ENCODE data around the gene JAK1.

JAK1 gene

DNA sequence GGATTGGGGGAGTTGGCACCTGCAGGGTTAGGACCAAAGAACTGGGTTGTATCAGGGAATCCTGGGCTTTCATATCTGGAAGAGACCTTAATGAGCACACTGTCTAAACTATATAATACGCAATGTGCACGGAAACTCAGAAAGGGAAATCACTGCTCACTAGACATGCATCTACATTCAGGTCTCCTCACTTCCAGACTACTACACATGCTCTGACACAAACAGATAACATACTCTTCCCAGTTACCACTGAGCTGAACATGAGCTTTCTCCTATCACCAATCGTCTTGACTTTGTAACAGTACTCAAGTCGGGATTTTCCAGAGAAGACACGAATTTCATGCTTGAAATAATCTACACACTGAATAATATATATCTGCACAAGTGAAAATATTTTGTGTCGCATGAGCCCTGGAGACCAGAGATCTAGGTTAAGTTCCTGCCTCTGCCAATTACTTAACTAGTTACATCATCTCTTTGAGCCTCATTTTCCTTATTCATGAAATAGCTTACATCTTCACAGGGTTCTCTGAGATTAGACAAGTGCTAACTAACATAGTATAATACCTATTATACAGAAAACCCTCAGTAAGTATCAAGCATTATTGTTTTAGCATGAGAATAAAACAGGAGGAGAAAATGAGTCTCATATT is 101.1 kb downstream of the JAK1 start:
- H4K8ac ChIP-seq (ENCODE audit: low read depth, low read length), result no peak overlapping the region
- no peak overlapping the region for H3K4me3 ChIP-seq (ENCODE audit: low read length)
- H3K79me1 ChIP-seq (ENCODE audit: low read length), result no peaks in the 10 kb centered on the region
- H2BK120ac ChIP-seq (ENCODE audit: low read depth, low read length), result no peak overlapping the region
- no CpG with 5 or more reads among the region's 6 CpGs for WGBS (ENCODE audit: extremely low coverage, insufficient coverage, low lambda C conversion rate)
- no peak for DNase-seq
- H3K56ac ChIP-seq (ENCODE audit: low read length), result no peak overlapping the region
- H2AK5ac ChIP-seq (ENCODE audit: low read length), result no peak overlapping the region
- H3K9ac ChIP-seq (ENCODE audit: low read length), result no peak overlapping the region
- H3K18ac ChIP-seq (ENCODE audit: low read length), result no peak overlapping the region
- no peak overlapping the region for H3K4me2 ChIP-seq (ENCODE audit: low read length)
- H3K79me2 ChIP-seq (ENCODE audit: control insufficient read depth, insufficient read depth, low read length), result no peaks in the 10 kb centered on the region
- no peaks in the 10 kb centered on the region for H3K27me3 ChIP-seq (ENCODE audit: insufficient read depth, low read length, poor library complexity)
- no peak overlapping the region for H2BK5ac ChIP-seq (ENCODE audit: low read length)
- no peaks in the 10 kb centered on the region for H3K4me1 ChIP-seq (ENCODE audit: control insufficient read depth, low read depth, low read length)
- H3K27ac ChIP-seq (ENCODE audit: low read depth, low read length), result no peak overlapping the region
- peaks cover 2% of the 10 kb centered on the region for H3K36me3 ChIP-seq (ENCODE audit: control insufficient read depth, insufficient read depth, low read length)
- no peak overlapping the region for H2BK15ac ChIP-seq (replicated peaks; ENCODE audit: low read depth)
- H3K4ac ChIP-seq (ENCODE audit: low read depth, low read length), result no peak overlapping the region
- no peak overlapping the region for H4K5ac ChIP-seq (ENCODE audit: low read length)
- H3K23ac ChIP-seq (ENCODE audit: low read length), result no peak overlapping the region

DNA sequence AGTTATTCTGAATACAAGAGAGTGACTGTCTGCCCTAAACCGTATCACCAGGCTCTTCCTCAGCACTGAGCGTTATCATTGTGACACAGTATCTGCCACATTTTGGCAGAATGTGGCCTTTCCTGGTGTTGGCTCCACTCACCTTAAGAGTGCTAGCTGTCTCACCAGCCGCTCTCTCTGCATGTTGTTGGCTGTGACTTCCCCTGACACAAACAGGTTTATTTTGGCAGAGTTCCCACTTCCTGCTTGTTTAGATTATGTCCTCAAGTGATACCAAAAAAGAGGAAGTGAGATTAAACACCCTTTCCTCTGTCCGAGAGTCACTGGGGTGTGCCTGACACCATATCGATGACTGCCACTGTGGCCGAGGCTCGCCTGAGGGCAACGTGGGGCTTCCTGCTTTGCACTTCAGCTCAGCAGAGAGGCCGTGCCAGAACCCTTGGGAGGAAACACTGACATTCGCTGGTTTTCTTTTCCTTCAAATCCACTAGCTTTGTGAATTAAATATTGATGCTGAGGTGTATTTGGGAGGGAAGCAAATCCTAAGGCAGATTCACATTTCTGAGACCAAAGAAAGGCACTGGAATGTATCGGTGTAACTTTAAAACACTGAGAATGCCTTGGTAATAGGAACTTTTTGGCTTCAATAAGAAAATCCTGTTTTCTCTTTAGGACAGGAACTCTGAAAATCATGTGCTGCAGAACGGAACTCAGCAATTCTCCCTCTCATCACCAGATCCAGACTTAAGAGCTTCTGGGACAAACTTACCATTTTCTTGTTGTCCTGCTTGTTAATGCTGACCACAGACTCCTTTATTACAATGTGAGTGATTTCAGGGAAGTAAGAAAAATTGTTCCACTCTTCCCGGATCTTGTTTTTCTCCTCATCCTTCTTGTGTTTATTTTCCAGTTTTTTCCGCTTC is 102.1 kb downstream of the JAK1 start:
- Histone ChIP-seq H3K36me3 (ENCODE audit: control insufficient read depth, insufficient read depth, low read length) (peaks cover 3% of the 10 kb centered on the region), H3K9ac (ENCODE audit: low read length) (no peak overlapping the region), H3K4me2 (ENCODE audit: low read length) (no peak overlapping the region), H3K79me1 (ENCODE audit: low read length) (no peaks in the 10 kb centered on the region), H2BK5ac (ENCODE audit: low read length) (no peak overlapping the region), H3K18ac (ENCODE audit: low read length) (no peak overlapping the region), H4K8ac (ENCODE audit: low read depth, low read length) (no peak overlapping the region), H2AK5ac (ENCODE audit: low read length) (no peak overlapping the region), H3K4ac (ENCODE audit: low read depth, low read length) (no peak overlapping the region), H3K79me2 (ENCODE audit: control insufficient read depth, insufficient read depth, low read length) (no peaks in the 10 kb centered on the region), H3K27ac (ENCODE audit: low read depth, low read length) (no peak overlapping the region), H4K5ac (ENCODE audit: low read length) (no peak overlapping the region), H3K4me3 (ENCODE audit: low read length) (no peak overlapping the region), H2BK120ac (ENCODE audit: low read depth, low read length) (no peak overlapping the region), H3K23ac (ENCODE audit: low read length) (no peak overlapping the region), H3K4me1 (ENCODE audit: control insufficient read depth, low read depth, low read length) (no peaks in the 10 kb centered on the region), H2BK15ac (replicated peaks; ENCODE audit: low read depth) (no peak overlapping the region), H3K27me3 (ENCODE audit: insufficient read depth, low read length, poor library complexity) (no peaks in the 10 kb centered on the region), H3K56ac (ENCODE audit: low read length) (no peak overlapping the region)
- peak; percentile 22 for DNase-seq
- no CpG with 5 or more reads among the region's 14 CpGs for WGBS (ENCODE audit: extremely low coverage, insufficient coverage, low lambda C conversion rate)

DNA sequence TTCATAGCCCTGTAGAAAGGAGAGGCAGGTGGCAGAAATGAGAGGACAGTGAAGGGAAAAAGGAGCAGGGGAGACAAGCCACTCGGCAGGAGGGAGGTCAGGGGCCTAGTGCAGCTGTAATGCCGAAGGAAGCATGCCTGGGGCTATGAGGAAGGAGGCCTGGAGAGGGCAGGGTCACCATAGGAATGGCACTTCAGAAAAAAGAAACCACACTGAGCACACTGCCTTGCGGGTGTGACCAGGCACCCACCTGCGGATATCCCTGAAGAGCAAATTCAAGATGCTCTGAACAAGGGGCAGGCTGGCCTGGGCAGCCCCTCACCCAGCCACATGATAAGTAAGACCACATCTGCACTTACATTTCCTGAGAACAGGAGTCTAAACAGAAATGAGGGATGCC is 104.7 kb downstream of the JAK1 start:
- no peaks in the 10 kb centered on the region for H3K79me2 ChIP-seq (ENCODE audit: control insufficient read depth, insufficient read depth, low read length)
- no peak overlapping the region for H4K5ac ChIP-seq (ENCODE audit: low read length)
- H3K4me2 ChIP-seq (ENCODE audit: low read length), result no peak overlapping the region
- no peak overlapping the region for H4K8ac ChIP-seq (ENCODE audit: low read depth, low read length)
- H2BK5ac ChIP-seq (ENCODE audit: low read length), result no peak overlapping the region
- no peak overlapping the region for H3K23ac ChIP-seq (ENCODE audit: low read length)
- no peak overlapping the region for H2BK15ac ChIP-seq (replicated peaks; ENCODE audit: low read depth)
- no peaks in the 10 kb centered on the region for H3K79me1 ChIP-seq (ENCODE audit: low read length)
- no peaks in the 10 kb centered on the region for H3K4me1 ChIP-seq (ENCODE audit: control insufficient read depth, low read depth, low read length)
- no peak overlapping the region for H2BK120ac ChIP-seq (ENCODE audit: low read depth, low read length)
- no peak overlapping the region for H3K9ac ChIP-seq (ENCODE audit: low read length)
- H3K27me3 ChIP-seq (ENCODE audit: insufficient read depth, low read length, poor library complexity), result no peaks in the 10 kb centered on the region
- peaks cover 2% of the 10 kb centered on the region for H3K36me3 ChIP-seq (ENCODE audit: control insufficient read depth, insufficient read depth, low read length)
- no peak overlapping the region for H3K27ac ChIP-seq (ENCODE audit: low read depth, low read length)
- no peak overlapping the region for H3K4me3 ChIP-seq (ENCODE audit: low read length)
- no peak overlapping the region for H3K4ac ChIP-seq (ENCODE audit: low read depth, low read length)
- WGBS (ENCODE audit: extremely low coverage, insufficient coverage, low lambda C conversion rate), result no CpG with 5 or more reads among the region's 4 CpGs
- no peak overlapping the region for H2AK5ac ChIP-seq (ENCODE audit: low read length)
- no peak overlapping the region for H3K56ac ChIP-seq (ENCODE audit: low read length)
- H3K18ac ChIP-seq (ENCODE audit: low read length), result no peak overlapping the region
- peak; percentile 83 for DNase-seq

DNA sequence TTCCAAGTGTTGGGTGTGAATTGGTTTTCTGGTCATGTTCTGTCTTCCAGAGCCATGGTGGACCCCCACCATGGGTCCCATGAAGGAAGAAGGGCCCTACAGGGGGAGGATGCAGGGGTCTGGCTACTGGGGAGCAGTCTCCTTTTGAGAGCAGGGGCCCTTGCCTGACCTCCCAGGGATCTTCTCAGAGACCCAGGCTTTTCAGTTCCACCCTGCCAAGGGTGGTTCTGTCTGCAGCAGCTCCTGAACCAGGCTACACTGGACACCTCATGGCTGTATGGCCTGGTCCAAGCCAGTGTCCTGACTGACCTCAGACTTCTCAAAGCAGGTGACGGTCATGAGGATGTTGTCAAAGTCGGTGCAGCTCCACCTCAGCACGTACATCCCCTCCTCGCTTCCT is 109.0 kb downstream of the JAK1 start:
- no CpG with 5 or more reads among the region's 4 CpGs for WGBS (ENCODE audit: extremely low coverage, insufficient coverage, low lambda C conversion rate)
- DNase-seq, result no peak
- Histone ChIP-seq H3K27me3 (ENCODE audit: insufficient read depth, low read length, poor library complexity) (no peaks in the 10 kb centered on the region), H3K56ac (ENCODE audit: low read length) (no peak overlapping the region), H2AK5ac (ENCODE audit: low read length) (no peak overlapping the region), H3K23ac (ENCODE audit: low read length) (no peak overlapping the region), H3K4me3 (ENCODE audit: low read length) (no peak overlapping the region), H3K79me1 (ENCODE audit: low read length) (no peaks in the 10 kb centered on the region), H3K9ac (ENCODE audit: low read length) (no peak overlapping the region), H4K8ac (ENCODE audit: low read depth, low read length) (no peak overlapping the region), H2BK5ac (ENCODE audit: low read length) (no peak overlapping the region), H3K27ac (ENCODE audit: low read depth, low read length) (no peak overlapping the region), H3K79me2 (ENCODE audit: control insufficient read depth, insufficient read depth, low read length) (no peaks in the 10 kb centered on the region), H4K5ac (ENCODE audit: low read length) (no peak overlapping the region), H3K18ac (ENCODE audit: low read length) (no peak overlapping the region), H2BK120ac (ENCODE audit: low read depth, low read length) (no peak overlapping the region), H3K4me2 (ENCODE audit: low read length) (no peak overlapping the region), H3K4me1 (ENCODE audit: control insufficient read depth, low read depth, low read length) (no peaks in the 10 kb centered on the region), H3K36me3 (ENCODE audit: control insufficient read depth, insufficient read depth, low read length) (peaks cover 2% of the 10 kb centered on the region), H2BK15ac (replicated peaks; ENCODE audit: low read depth) (no peak overlapping the region), H3K4ac (ENCODE audit: low read depth, low read length) (no peak overlapping the region)

DNA sequence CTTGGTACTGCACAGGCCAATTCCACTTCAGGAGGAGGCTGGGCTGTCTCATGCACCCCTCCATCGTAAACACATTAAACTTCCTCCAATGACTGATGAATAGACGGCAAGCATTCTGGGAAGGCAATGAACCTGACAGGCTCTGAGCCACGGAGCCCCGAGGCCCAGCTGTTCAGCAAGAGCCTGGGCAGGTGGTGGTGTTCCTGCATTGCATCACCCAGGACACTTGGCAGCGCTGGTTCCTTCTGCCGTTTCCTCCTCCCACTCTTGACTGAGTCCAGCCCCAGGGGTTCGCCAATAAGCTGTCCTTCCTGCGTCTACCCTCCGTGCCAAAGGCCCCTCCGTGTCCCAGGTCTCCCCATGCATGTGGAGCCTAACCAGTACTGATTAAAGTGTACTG is 109.8 kb downstream of the JAK1 start:
- H3K79me1 ChIP-seq (ENCODE audit: low read length), result no peaks in the 10 kb centered on the region
- H3K56ac ChIP-seq (ENCODE audit: low read length), result no peak overlapping the region
- no peak overlapping the region for H3K4ac ChIP-seq (ENCODE audit: low read depth, low read length)
- no peak overlapping the region for H2BK5ac ChIP-seq (ENCODE audit: low read length)
- no peaks in the 10 kb centered on the region for H3K79me2 ChIP-seq (ENCODE audit: control insufficient read depth, insufficient read depth, low read length)
- H2BK120ac ChIP-seq (ENCODE audit: low read depth, low read length), result no peak overlapping the region
- no peak overlapping the region for H2AK5ac ChIP-seq (ENCODE audit: low read length)
- no peak overlapping the region for H4K5ac ChIP-seq (ENCODE audit: low read length)
- no peak overlapping the region for H3K23ac ChIP-seq (ENCODE audit: low read length)
- no peaks in the 10 kb centered on the region for H3K27me3 ChIP-seq (ENCODE audit: insufficient read depth, low read length, poor library complexity)
- H3K9ac ChIP-seq (ENCODE audit: low read length), result no peak overlapping the region
- H3K27ac ChIP-seq (ENCODE audit: low read depth, low read length), result no peak overlapping the region
- no peak overlapping the region for H2BK15ac ChIP-seq (replicated peaks; ENCODE audit: low read depth)
- H3K4me1 ChIP-seq (ENCODE audit: control insufficient read depth, low read depth, low read length), result no peaks in the 10 kb centered on the region
- no CpG with 5 or more reads among the region's 10 CpGs for WGBS (ENCODE audit: extremely low coverage, insufficient coverage, low lambda C conversion rate)
- no peak overlapping the region for H3K4me3 ChIP-seq (ENCODE audit: low read length)
- DNase-seq, result peak; percentile 27
- no peak overlapping the region for H4K8ac ChIP-seq (ENCODE audit: low read depth, low read length)
- H3K36me3 ChIP-seq (ENCODE audit: control insufficient read depth, insufficient read depth, low read length), result peaks cover 2% of the 10 kb centered on the region
- no peak overlapping the region for H3K18ac ChIP-seq (ENCODE audit: low read length)
- no peak overlapping the region for H3K4me2 ChIP-seq (ENCODE audit: low read length)
